ENCODE data around the gene KPNA5.
"Not testable (repeated sequence)": the region's sequence is repeated elsewhere in the genome, so short reads cannot be mapped to it uniquely, and the experiment has no call there.

KPNA5 gene

GRCh38 chr6:116661594-116661993, 19.4 kb upstream of the KPNA5 start:
- no peak for DNase-seq (ENCODE audit: low read depth)
- no peak for TF ChIP-seq CTCF (IDR thresholded peaks at IDR 0.05; ENCODE audit: control insufficient read depth, insufficient read depth, low read depth, low read length, missing control alignments)

GRCh38 chr6:116662202-116662601, 18.8 kb upstream of the KPNA5 start:
- no peak for DNase-seq (ENCODE audit: low read depth)
- TF ChIP-seq CTCF (IDR thresholded peaks at IDR 0.05; ENCODE audit: control insufficient read depth, insufficient read depth, low read depth, low read length, missing control alignments), result no peak
- no peak overlapping the region for H3K4me3 ChIP-seq (ENCODE audit: control insufficient read depth, low read depth, low read length)

More at GRCh38 chr6:116661594-116661993, 19.4 kb upstream of the KPNA5 start:
- no peak overlapping the region for H3K4me3 ChIP-seq (ENCODE audit: control insufficient read depth, low read depth, low read length)

- H3K4me3 ChIP-seq (ENCODE audit: control insufficient read depth, low read depth, low read length), result no peak overlapping the region
- no peak for DNase-seq (ENCODE audit: low read depth)
- TF ChIP-seq CTCF (IDR thresholded peaks at IDR 0.05; ENCODE audit: control insufficient read depth, insufficient read depth, low read depth, low read length, missing control alignments), result no peak
Measured at GRCh38 chr6:116663308-116663707, 17.7 kb upstream of the KPNA5 start.

GRCh38 chr6:116664169-116664568, 16.8 kb upstream of the KPNA5 start:
- not testable (repeated sequence) for DNase-seq (ENCODE audit: low read depth); H3K4me3 ChIP-seq (ENCODE audit: control insufficient read depth, low read depth, low read length)

GRCh38 chr6:116665464-116665863, 15.5 kb upstream of the KPNA5 start:
- no peak for TF ChIP-seq CTCF (IDR thresholded peaks at IDR 0.05; ENCODE audit: control insufficient read depth, insufficient read depth, low read depth, low read length, missing control alignments)
- no peak for DNase-seq (ENCODE audit: low read depth)
- H3K4me3 ChIP-seq (ENCODE audit: control insufficient read depth, low read depth, low read length), result no peak overlapping the region

GRCh38 chr6:116666869-116667268, 14.1 kb upstream of the KPNA5 start:
- no peak for TF ChIP-seq CTCF (IDR thresholded peaks at IDR 0.05; ENCODE audit: control insufficient read depth, insufficient read depth, low read depth, low read length, missing control alignments)
- H3K4me3 ChIP-seq (ENCODE audit: control insufficient read depth, low read depth, low read length), result no peak overlapping the region
- DNase-seq (ENCODE audit: low read depth), result no peak

GRCh38 chr6:116667623-116668022, 13.4 kb upstream of the KPNA5 start:
- no peak for TF ChIP-seq CTCF (IDR thresholded peaks at IDR 0.05; ENCODE audit: control insufficient read depth, insufficient read depth, low read depth, low read length, missing control alignments)
- no peak for DNase-seq (ENCODE audit: low read depth)
- peak overlapping the region; percentile 69 for H3K4me3 ChIP-seq (ENCODE audit: control insufficient read depth, low read depth, low read length)
